Measurements from ENCODE around the gene ABCB4. TPM values are rescaled to one million over a fixed set of nuclear protein-coding genes. Genes with fewer than 3 reads are reported as not detected.

ABCB4 gene
- total RNA-seq, 4 donors from 2014 or later: 0.08 to 2.1 (median 0.76) TPM

DNA sequence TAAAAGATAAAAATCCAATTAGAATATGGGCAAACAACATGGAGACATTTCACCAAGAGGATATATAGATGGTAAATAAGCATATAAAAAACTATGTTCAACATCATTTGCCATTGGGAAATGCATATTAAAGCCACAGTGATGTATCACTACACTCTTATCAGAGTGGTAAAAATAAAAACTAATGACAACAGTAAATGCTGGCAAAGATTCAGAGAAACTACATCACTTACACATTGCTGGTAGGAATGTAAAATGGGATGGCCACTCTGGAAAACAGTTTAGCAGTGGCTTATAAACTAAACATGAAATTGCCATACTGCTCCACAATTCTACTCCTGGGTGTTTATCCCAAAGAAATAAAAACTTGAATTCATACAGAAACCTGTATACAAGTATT is 70.8 kb downstream of the ABCB4 start:
- H3K4me3 ChIP-seq (ENCODE audit: low read depth, poor library complexity, severe bottlenecking): no peak overlapping the region
- TF ChIP-seq, protein P1, sequence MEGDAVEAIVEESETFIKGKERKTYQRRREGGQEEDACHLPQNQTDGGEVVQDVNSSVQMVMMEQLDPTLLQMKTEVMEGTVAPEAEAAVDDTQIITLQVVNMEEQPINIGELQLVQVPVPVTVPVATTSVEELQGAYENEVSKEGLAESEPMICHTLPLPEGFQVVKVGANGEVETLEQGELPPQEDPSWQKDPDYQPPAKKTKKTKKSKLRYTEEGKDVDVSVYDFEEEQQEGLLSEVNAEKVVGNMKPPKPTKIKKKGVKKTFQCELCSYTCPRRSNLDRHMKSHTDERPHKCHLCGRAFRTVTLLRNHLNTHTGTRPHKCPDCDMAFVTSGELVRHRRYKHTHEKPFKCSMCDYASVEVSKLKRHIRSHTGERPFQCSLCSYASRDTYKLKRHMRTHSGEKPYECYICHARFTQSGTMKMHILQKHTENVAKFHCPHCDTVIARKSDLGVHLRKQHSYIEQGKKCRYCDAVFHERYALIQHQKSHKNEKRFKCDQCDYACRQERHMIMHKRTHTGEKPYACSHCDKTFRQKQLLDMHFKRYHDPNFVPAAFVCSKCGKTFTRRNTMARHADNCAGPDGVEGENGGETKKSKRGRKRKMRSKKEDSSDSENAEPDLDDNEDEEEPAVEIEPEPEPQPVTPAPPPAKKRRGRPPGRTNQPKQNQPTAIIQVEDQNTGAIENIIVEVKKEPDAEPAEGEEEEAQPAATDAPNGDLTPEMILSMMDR (IDR thresholded peaks at IDR 0.05): no peak
- TF ChIP-seq POLR2A (IDR thresholded peaks at IDR 0.05): no peak
- DNase-seq (ENCODE audit: low spot score in 2 of 2): no peak
- intact Hi-C loops (cut with DNase I; ENCODE audit: low total_unique reads): no loop called here

DNA sequence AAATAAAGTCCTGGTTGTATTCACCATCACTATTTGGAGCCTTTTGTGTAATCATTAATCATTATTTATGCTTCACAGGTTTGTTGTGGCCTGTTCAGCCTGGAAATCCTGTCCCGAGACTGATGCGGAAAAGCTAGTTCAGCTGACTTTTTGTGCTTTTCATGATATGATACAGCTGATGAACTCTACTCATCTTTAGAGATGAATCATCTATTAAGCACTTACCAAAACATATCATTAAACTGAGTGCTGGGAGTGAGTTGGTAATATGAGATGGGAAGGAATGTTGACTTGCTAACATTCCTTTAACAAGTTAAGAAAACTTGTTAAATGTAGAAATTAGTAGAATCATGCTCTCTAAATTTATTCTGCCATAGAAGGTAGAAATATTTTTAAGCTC is 77.0 kb downstream of the ABCB4 start:
- H3K4me3 ChIP-seq (ENCODE audit: low read depth, poor library complexity, severe bottlenecking): no peak overlapping the region
- WGBS, 2 donors: 68 to 74% methylated on average over 2 of the region's 2 CpGs

DNA sequence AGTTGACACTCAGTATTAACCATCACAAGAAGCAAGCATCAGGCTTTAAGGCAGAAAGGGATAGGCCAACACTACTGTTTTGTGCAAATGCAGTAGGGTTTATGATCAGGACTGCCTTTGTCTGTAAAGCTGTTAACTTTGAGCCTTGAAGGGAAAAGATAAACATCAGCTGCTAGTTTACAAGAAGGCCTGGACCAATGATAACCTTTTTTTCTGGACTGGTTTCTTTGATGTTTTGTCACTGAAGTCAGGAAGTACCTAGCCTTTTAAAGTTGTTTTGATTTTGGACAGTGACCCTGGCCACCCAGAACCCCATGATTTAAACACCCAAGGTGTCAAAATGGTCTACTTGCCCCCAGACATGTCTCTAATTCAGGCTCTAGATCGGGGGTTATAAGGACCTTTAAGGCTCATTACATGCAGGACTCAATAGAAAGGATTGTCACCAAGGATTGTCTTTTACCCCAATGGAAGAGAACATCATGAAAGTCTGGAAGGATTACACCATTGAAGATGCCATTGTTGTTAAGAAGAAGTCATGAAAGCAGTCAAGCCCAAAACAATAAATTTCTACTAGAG is 79.9 kb downstream of the ABCB4 start:
- no peak for DNase-seq (ENCODE audit: low spot score in 2 of 2)
- WGBS, 2 donors: 77 to 87% methylated on average over 1 of the region's 1 CpG
- TF ChIP-seq POLR2A (IDR thresholded peaks at IDR 0.05): no peak
- TF ChIP-seq, protein P1 (IDR thresholded peaks at IDR 0.05): no peak
- no peak overlapping the region for H3K4me3 ChIP-seq (ENCODE audit: low read depth, poor library complexity, severe bottlenecking)
- intact Hi-C loops (cut with DNase I; ENCODE audit: low total_unique reads): no loop called here

More for the DNA sequence above, 77.0 kb downstream of the ABCB4 start:
- intact Hi-C loops (cut with DNase I; ENCODE audit: low total_unique reads): no loop called here
- TF ChIP-seq, protein P1 (IDR thresholded peaks at IDR 0.05): no peak
- no peak for TF ChIP-seq POLR2A (IDR thresholded peaks at IDR 0.05)
- DNase-seq (ENCODE audit: low spot score in 2 of 2): no peak

DNA sequence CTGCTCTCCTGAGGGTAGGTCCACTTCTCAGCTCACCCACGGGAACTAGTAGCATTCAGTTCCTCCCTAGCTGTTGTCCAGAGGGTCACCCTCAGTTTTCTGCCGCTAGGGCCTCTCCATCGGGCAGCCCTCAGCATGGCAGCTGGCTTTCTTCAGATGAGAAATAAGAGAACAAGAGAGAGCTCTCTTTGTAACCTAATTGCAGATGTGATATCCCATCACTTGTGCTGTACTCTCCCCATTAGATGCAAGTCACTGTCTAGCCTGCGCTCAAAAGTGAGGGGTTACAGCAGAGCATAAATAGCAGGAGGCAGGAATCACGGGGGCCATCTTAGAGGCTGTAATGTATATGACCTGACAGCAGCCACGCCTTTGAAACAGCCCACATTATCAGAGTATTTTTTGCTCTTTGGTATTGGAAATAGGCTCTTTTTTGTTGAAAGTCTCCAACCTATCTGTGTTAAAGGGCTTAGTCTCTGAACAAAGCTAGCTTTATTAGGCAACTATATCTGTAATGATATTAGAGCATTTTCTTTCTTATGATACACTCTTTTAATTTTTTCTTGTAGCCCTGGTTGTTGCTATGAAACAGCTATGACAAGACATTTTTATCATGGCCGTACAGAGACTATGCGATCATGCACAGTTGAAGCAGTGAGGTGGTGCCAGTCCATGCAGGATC is 84.3 kb downstream of the ABCB4 start:
- TF ChIP-seq POLR2A (IDR thresholded peaks at IDR 0.05): no peak
- TF ChIP-seq, protein P1 (IDR thresholded peaks at IDR 0.05): no peak
- intact Hi-C loops (cut with DNase I; ENCODE audit: low total_unique reads): no loop called here
- 94 to 97% methylated on average over 8 of the region's 8 CpGs for WGBS, 2 donors
- no peak overlapping the region for H3K4me3 ChIP-seq (ENCODE audit: low read depth, poor library complexity, severe bottlenecking)
- no peak for DNase-seq (ENCODE audit: low spot score in 2 of 2)

DNA sequence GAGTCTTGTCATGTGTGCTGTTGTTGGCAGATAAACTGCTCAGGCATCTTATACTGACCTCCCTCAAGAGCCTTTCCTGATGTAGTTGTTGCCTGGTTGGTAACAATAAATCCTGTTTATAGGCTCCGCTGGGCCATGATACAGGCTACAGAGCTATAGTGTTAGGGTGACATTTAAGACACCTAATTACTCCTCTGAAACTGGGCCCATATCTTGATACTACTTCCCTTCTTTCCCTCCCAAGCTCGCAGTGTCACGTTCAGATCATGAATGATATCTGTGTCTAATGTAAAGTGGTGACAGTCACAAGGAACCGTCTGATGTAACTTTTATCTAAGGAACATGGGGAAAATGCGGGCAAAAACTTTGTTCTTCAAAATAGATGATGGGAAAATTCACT is 94.6 kb downstream of the ABCB4 start:
- no peak for DNase-seq (ENCODE audit: low spot score in 2 of 2)
- 81 to 84% methylated on average over 5 of the region's 5 CpGs for WGBS, 2 donors
- TF ChIP-seq, protein P1 (IDR thresholded peaks at IDR 0.05): no peak
- TF ChIP-seq POLR2A (IDR thresholded peaks at IDR 0.05): no peak
- no peak overlapping the region for H3K4me3 ChIP-seq (ENCODE audit: low read depth, poor library complexity, severe bottlenecking)
- intact Hi-C loops (cut with DNase I; ENCODE audit: low total_unique reads): no loop called here

Data from lower leg skin (tissue), 4 donors.